ENCODE data around the gene CASZ1. TPM values are rescaled to one million over a fixed set of nuclear protein-coding genes. Genes with fewer than 3 reads are reported as not detected.

CASZ1 gene
- total RNA-seq, 1 donor from 2014 or later, result 50.3 TPM

DNA sequence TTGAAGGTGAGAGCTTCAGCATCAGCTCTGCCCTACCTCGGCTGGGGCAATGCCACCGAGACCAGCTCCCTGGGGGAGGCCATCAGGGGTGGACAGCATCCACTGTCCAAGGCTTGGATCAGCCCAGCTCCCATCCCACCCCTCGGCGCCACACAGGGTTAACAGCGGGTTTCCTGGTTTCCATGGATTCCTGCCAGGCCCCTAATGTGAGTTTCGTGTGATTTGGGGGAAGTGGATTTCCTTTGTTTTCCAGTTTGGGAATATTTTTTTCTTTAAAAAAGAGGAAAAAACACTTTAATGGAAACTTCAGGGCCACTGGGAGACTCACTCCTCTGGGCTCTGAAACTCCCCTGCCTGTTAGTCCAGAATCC lies 34.3 kb downstream of the CASZ1 start:
- DNase-seq (no peak), ATAC-seq (ENCODE audit: poor library complexity) (no peak)

DNA sequence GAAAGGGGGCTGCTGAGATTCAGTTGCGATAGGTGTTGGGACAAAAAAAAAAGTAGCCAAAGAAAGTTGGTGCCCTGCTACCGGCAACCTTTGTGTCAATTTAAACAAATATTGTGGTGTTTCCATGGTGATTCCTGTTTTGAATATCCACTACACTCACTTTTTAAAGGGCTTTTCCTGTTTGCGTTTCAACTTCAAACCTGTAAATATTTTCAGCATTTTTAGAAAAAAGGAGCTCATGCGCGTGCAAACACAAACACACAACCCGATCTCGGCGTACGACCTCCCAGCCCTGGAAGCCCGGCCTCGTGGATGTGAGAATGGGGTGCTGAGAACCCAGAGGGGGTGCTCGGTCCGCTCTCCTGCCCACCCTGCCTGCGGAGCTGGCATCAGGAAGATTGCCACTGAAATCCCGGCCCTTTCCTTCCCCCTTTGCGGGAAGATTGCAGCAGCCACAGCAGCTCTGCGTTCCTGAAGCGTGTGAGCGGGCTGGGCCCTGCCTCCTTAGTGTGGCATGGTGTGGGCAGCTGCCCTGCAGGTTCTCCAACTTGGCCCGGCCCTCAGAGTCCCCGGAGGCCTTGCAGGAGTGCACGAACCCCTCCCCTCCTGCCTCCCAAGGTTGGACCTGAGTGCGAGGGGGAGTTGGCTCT lies 34.8 kb downstream of the CASZ1 start:
- ATAC-seq (ENCODE audit: poor library complexity) (peak; percentile 30), DNase-seq (no peak)
- intact Hi-C loops (cut with DNase I), result no loop called here

More for the DNA sequence above, 34.3 kb downstream of the CASZ1 start:
- intact Hi-C loops (cut with DNase I), result no loop called here

DNA sequence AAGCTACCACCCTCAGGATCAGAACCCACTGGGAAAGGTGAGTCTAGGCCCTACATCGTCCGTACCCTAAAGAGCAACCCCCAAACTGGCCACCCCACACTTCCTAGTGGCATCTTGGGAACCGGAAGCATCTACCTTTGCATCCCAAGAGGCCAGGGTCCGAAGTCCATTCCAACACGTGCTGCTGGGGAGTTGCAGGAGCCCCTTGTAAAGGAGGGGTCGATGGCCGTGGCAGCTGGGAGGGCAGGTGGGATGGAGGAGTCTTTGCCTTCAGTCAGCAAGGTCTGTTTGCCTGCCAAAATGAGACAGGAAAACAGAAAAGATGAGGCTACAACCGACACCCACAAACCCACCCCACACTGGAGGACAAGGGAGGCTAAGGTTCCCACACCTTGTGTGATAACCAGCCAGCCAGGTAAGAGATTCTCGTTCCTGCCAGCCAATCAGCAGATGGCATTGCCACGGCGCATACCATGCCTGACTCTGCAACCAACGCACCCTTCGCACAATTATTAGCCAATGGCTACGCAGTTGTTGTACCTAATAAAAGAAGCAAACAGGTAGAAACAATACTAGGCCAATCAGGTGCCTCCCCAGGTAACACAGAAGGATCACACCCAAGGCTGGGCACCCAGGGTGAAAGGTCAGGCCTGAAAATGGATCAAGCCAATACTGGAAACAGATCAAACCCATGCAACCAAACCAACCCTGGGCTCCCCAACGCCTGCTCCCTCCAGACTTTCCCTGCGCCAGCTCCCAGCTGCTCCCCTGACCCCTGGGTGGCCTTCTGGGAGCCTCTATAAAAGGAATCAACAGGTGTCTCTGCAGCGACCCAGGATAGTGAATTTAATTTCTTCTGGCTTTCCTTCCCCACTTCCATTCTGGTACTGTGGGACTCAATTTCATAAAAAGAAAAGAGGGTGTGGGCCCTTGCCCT lies 35.6 kb downstream of the CASZ1 start:
- DNase-seq (no peak), ATAC-seq (ENCODE audit: poor library complexity) (no peak)
- intact Hi-C loops (cut with DNase I), result no loop called here

DNA sequence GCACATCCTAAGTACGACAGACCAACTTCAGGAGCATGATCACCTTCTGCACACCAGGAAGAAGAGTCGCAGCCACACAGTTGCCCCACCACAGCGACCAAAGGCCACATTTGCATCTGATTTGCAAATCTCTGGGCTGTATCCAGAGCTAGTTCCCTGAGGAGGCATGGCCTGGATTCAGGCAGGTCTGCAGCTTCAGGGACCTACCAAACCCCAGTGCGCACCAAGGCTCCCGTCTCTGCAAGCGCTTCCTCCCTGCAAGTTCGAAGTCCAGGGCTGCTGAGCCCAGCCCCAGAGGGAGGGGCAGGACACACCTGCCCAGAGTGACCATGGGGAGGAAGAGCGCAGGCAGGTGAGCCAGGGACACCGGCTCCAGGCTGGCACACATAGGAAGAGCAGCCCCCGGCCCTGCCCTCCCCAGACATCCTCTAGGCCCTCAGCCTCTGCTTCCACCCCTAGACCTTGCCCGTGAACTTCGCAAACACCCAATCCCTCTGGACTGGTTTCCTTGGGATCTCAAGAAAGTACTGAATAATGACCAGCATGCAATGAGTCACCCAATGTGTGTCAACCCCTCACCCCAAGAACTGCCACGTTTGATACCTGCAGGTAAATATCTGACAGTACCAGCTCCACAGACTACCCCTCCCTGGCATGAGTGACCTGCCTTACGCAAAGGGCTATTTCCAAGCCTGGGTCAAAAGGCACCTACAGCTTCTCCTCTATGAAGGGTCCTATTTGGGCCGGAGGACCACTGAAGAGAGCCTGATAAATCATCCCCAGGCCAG lies 36.8 kb downstream of the CASZ1 start:
- intact Hi-C loops (cut with DNase I), result no loop called here
- no peak for ATAC-seq (ENCODE audit: poor library complexity)
- DNase-seq, result no peak

DNA sequence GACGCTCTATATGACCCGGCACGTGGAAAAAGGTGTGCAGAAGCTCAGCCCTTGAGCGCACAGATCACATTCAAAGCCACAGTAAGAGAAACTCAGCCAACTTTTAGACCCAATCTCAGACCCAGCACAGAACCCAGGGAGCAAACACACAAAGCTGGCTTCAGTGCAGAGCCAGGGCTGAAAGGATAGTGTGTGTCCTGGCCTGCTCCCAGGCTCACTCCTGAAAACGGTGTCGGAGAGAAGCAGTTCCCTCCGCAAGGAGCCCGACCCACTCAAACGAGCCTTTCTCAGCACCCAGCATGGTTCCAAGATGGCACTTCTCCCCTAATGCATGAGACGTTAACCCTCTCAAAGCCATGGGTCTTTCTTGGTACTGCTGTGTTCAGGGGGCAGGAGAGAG lies 39.6 kb downstream of the CASZ1 start:
- ATAC-seq (ENCODE audit: poor library complexity), result peak; percentile 15

DNA sequence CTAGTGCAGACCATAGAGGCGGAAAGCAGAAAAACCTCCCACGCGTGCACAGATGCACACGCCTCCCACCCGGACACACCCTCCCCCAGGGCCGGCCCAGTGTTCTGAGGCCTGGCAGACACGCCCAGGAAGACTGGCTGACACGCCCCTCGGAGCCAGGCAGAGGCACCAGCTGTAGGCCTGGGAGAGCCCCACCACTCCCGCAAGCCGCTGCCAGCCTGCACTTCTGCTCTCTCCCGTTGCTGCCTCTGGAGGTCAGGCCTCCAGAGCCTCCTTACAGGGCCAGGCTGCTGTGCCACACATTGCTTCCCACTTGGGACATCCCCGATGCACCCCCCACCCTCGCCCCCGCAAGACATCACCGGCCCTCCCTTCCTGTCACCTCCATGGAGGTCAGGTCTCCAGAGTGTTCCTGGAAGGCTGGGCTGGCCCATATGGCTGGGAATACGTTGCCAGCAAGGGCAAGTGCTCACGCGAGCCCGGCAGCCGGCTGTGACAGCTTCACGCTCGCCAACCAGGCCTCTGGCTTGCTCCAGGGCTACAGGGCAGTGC lies 40.4 kb downstream of the CASZ1 start:
- peak; percentile 77 for ATAC-seq (ENCODE audit: poor library complexity)
- intact Hi-C loops (cut with DNase I), result no loop called here
- peak; percentile 85 for DNase-seq

More for the DNA sequence above, 39.6 kb downstream of the CASZ1 start:
- DNase-seq, result no peak
- intact Hi-C loops (cut with DNase I), result no loop called here

DNA sequence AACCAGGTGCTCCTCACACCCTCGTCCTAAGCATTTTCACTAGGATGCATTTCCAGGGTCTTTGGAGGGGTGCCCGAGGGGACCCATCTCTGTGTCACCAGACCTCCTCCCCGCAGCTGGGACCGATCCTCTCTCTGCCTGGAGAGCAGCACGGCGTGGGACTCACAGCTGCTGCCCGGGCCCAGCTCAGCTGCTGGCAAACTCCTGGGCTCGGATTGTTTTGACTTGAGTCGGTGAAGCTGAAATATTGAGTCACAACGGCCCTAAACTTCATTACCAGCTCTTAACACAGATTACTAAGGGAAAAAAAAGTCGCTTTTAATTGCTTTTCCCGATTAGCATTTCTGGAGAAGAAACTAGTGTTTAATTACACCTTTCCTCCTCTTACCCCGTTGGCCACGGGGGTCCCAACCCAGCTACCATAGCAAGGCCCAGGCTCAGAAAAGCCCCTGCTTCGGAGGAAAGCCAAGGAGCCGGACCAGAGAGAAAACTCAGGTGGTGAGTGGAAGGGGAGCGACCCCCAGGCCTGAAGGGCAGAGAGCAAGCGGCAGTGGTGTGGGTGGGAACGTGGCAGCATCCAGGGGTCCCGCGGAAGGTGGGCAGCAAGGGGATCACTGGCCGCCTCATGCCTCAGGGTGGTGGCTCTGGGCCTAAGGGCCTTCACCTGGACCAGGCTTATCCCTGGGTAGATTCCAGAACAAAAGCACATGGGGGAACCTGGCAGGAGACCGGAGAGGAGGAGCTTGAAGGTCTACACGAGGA lies 41.7 kb downstream of the CASZ1 start:
- intact Hi-C loops (cut with DNase I), result no loop called here
- no peak for DNase-seq
- ATAC-seq (ENCODE audit: poor library complexity), result no peak

DNA sequence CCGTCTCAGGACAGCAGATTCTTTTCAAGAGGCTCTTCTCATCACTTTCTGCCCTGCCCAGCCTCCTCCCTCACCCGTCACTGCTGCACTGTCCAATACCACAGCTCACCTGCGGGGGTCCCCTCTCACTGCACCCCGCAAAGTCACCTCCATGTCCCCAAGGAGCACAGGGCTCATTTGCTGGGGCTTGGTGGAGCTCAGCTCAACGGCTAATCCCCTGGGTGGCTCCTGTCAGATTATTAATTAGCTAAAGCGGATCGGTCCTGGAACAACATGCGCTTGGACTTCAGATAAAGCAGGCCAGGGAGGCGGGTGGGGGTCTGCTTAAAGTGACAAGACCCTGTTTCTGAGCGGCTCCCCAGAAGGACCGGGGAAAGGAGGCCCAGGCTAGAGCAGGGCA lies 43.1 kb downstream of the CASZ1 start:
- ATAC-seq (ENCODE audit: poor library complexity), result no peak
- intact Hi-C loops (cut with DNase I), result no loop called here

DNA sequence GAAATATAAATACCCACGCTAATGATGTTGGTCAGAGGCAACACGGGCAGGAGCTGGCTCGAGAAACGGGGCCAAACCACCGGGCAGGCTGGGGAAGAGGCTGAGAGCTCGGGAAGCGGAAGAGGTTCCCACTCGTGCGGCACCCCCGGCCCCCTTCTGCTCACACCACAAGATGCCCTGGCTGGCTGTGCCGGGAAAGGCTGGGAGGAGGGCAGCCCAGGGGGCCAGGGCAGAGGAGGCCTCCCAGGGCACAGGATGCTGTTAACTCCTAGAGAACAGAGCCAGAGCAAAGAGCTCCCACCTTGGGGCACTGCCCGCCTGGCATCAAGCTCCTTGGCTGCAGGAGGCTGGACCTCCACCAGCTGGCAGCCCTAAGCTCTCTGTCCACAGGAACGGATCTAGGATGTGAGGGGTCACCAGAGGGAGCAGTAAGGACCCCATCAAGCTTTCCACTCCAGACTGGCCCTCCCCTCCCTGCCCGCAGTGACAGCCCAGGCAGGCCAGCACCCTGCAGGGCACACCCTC lies 44.8 kb downstream of the CASZ1 start:
- ATAC-seq (ENCODE audit: poor library complexity), result peak; percentile 51
- DNase-seq, result no peak
- intact Hi-C loops (cut with DNase I), result no loop called here

More for the DNA sequence above, 43.1 kb downstream of the CASZ1 start:
- no peak for DNase-seq

DNA sequence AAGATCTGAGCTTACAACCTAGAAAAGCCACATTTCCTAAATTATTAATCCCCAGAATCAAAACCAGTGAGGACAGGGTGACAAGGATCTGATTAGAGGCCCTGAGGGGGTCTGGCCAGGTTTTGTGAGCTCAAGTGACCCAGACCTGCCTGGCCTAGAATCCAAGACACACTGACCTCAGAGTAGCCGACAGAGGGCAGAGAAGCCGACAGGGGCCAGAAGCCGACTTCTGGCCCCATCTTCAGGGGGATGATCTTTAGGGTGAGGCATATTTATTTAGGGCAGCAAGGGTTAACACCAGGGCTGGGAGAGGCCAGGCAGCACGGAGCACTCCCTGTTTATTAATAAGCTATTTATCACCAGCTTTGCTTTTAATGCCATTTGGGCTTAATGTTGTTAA lies 45.3 kb downstream of the CASZ1 start:
- DNase-seq (no peak), ATAC-seq (ENCODE audit: poor library complexity) (no peak)
- intact Hi-C loops (cut with DNase I), result no loop called here

DNA sequence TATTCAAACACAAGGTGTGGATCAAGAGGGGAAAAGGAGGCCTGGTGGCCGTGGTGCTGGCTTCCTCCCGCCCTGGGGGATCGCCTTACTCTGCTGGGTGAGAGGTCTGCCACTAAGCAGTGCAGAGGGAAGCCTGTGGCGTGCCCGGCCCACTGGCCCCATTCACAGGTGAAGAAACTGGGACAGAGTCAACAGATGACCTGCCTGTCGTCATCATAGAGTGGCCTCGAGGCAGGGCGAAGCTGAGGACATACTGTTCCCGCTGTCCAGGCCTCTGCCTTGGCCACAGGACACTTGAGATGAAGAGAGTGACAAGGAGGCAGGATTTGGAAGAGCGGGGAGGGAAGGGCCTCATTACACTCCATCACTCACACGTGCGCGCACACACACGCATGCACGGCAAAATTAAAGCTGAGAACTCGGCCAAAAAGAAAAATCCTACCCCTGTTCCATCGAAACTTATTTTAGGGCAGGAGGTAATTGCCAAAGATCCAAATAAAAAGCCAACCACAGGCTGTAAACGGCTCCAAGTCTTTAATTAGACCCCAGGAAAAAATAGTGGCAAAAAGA lies 50.5 kb downstream of the CASZ1 start:
- intact Hi-C loops (cut with DNase I), result no loop called here
- DNase-seq (peak; percentile 62), ATAC-seq (ENCODE audit: poor library complexity) (peak; percentile 76)

DNA sequence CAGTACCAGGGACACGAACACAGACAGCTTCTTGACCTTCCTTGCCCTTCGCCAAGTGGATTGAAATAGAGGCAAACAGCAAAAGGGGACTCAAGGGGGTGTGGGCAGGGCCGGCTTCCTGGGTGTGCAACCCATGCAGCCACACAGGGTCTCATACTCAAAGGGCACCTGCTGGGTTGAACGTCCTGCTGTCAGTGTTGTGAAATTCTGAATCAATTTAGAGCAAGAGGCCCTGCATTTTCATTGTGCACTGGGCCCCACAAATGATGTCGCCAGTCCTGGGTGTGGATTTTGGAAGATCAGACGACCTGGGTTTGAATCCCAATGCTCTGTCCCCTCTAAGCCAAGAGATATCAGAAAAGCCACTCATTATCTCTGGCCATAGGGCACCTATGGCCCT lies 51.1 kb downstream of the CASZ1 start:
- intact Hi-C loops (cut with DNase I), result no loop called here
- peak; percentile 16 for ATAC-seq (ENCODE audit: poor library complexity)

DNA sequence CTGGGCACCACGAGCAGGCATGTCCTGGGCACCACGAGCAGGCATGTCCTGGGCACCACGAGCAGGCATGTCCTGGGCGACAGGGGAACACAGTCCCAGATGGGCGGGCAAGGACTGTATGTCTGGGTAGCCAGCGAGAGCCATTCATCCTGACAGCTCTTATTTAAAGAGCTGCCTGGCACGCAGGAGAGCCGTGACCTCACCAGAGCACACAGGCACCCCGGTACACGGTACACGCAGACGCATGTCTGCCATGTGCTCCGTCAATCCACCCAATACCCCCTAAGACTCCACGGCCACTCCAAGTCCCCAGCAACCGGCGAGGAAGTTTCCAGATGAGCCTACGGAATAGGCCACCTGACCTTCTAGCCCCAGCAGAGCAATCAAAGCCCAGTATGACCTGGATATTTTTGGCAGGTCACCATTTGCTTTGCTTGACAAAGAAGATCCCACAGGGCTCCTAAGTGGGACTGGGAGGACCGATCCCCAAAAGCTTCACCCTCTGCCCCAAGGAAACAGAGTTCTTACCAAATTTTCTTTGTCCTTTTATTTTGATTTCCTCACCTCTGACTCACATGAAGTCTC lies 51.7 kb downstream of the CASZ1 start:
- DNase-seq (peak; percentile 69), ATAC-seq (ENCODE audit: poor library complexity) (peak; percentile 70)
- intact Hi-C loops (cut with DNase I), result no loop called here

More for the DNA sequence above, 51.1 kb downstream of the CASZ1 start:
- DNase-seq, result no peak

DNA sequence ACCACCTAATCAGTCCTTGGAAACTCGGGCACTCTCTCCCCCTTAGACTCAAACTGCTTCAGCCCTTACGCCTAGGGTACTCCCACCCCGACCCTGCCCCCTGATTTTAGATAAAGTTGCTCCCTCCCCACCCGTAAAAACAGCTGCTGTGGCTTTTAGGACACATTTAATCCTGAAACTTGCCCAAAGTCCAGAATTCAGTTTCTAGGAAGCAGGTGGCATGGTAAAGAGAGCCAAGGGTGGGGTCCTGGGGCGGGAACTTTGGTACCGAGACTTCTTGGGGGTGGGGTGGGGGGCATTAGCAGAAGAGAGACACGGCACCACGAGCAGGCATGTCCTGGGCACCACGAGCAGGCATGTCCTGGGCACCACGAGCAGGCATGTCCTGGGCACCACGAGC lies 52.4 kb downstream of the CASZ1 start:
- ATAC-seq (ENCODE audit: poor library complexity), result no peak
- intact Hi-C loops (cut with DNase I), result no loop called here
- no peak for DNase-seq

DNA sequence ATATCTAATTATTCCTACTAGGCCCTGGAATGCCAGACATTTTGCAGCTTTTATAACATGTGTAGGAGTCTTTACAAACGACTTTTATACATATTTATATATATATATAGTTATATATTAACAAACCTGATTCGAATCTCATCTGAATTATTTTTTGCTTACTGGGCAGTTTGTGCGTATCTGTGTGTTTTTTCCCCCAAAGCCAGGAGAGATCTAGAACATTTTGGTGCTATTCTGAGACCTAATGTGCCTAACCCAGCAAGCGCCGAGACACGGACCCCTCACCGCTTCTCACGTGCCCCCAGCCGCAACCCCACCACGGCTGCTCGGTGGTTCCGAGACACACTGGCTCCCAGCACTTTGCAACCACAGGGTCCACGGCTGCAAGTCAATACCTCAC lies 54.8 kb downstream of the CASZ1 start:
- intact Hi-C loops (cut with DNase I), result no loop called here

DNA sequence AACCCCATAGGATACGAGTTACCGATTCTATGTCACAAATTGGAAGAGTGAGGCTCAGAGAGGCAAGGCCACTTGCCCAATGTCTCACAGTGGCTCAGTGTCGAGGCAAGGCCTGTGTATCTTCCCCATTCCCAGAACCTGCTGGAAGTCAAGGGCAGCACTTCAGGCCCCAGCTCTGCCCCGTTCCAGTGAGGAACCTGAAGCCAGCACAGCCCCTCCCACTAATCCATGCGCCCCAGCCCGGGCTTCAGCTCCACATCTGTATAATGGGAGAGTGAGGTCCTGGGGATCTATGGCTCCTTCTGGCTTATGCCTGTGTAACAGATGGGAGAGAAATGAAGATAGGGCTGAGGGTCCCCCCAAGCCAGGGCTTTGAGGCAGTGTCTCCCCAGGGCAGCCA lies 56.3 kb downstream of the CASZ1 start:
- intact Hi-C loops (cut with DNase I), result no loop called here
- no peak for DNase-seq
- ATAC-seq (ENCODE audit: poor library complexity), result no peak

More for the DNA sequence above, 54.8 kb downstream of the CASZ1 start:
- DNase-seq (no peak), ATAC-seq (ENCODE audit: poor library complexity) (no peak)

DNA sequence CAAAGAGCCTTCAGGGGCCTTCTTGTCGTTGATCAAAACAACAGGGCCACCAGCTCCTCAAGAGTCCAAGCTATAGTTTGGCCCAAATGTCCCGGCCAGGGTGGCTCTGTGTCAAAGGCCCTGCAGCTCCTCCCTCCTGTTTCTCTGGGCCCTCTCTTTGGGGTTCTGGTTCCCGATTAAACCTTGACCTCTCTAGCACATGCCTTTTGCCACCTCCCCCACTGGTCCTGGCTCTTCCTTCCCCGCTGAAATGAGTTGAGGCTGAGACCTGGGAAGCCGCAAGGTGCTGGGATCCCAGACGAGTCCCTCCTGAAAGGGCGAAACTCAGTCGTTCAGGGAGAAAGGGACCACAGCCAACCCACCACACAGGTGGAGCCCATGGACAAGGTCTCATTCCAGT lies 56.9 kb downstream of the CASZ1 start:
- no peak for DNase-seq
- intact Hi-C loops (cut with DNase I), result no loop called here
- ATAC-seq (ENCODE audit: poor library complexity), result no peak

All from Right ventricle myocardium superior (tissue), 1 donor.